H9 (cell line): ENCODE data around the gene KDM2A. TPM values are rescaled to one million over a fixed set of nuclear protein-coding genes. Genes with fewer than 3 reads are reported as not detected.

Experiments
- DNase-seq: peaks from one replicate; pipeline ENCODE4 v3.0.0-alpha.2; 2017
- H2AFZ ChIP-seq: one replicate; pipeline ENCODE4 v1.6.1; 2013; ENCODE audit warnings: mild to moderate bottlenecking, low read length, control low read depth, moderate library complexity
- H2AK5ac ChIP-seq: 2 replicates; pipeline ENCODE4 v1.6.1; 2013; ENCODE audit warnings: low read length, control low read depth, mixed read lengths; ENCODE audit not compliant: insufficient read length
- H2BK120ac ChIP-seq: one replicate; pipeline ENCODE4 v1.6.1; 2013; ENCODE audit warnings: low read depth, mild to moderate bottlenecking, low read length, control low read depth, inconsistent platforms; ENCODE audit not compliant: poor library complexity, severe bottlenecking
- H2BK12ac ChIP-seq: 2 replicates; pipeline ENCODE4 v1.6.1; 2013; ENCODE audit warnings: low read length, control low read depth, mixed read lengths, low read depth; ENCODE audit not compliant: insufficient read length
- H2BK15ac ChIP-seq: 2 replicates; pipeline ENCODE4 v1.6.1; 2013; ENCODE audit warnings: low read depth, low read length, control low read depth
- H2BK20ac ChIP-seq: one replicate; pipeline ENCODE4 v1.6.1; 2013; ENCODE audit warnings: low read depth, mild to moderate bottlenecking, low read length, control low read depth, inconsistent platforms; ENCODE audit not compliant: poor library complexity, severe bottlenecking
- H2BK5ac ChIP-seq: 2 replicates; pipeline ENCODE4 v1.6.1; 2013; ENCODE audit warnings: low read length, control low read depth, mixed read lengths; ENCODE audit not compliant: insufficient read length
- H3K14ac ChIP-seq: 2 replicates; pipeline ENCODE4 v1.6.1; 2013; ENCODE audit warnings: low read length, control low read depth; ENCODE audit not compliant: insufficient read depth
- H3K18ac ChIP-seq: 2 replicates; pipeline ENCODE4 v1.6.1; 2013; ENCODE audit warnings: low read depth, mild to moderate bottlenecking, mixed read lengths, low read length, control low read depth; ENCODE audit not compliant: insufficient read length
- H3K23ac ChIP-seq: 2 replicates; pipeline ENCODE4 v1.6.1; 2013; ENCODE audit warnings: low read length, control low read depth, mixed read lengths, low read depth; ENCODE audit not compliant: insufficient read length
- H3K23me2 ChIP-seq: 2 replicates; pipeline ENCODE4 v1.6.1; 2013; ENCODE audit warnings: low read depth, mild to moderate bottlenecking, mixed read lengths, low read length, control low read depth; ENCODE audit not compliant: insufficient read length, poor library complexity, severe bottlenecking
- H3K27ac ChIP-seq: 2 replicates; pipeline ENCODE4 v1.5.1; 2013; ENCODE audit warnings: low read length, control low read depth, mixed read lengths, low read depth; ENCODE audit not compliant: insufficient read length
- H3K27me3 ChIP-seq: 2 replicates; pipeline ENCODE4 v1.6.1; 2013; ENCODE audit warnings: low read length, control low read depth, inconsistent platforms; ENCODE audit not compliant: insufficient read depth
- H3K4ac ChIP-seq: 2 replicates; pipeline ENCODE4 v1.6.1; 2013; ENCODE audit warnings: low read depth, mild to moderate bottlenecking, control low read depth, inconsistent platforms, low read length, moderate library complexity
- H3K4me1 ChIP-seq: 2 replicates; pipeline ENCODE4 v1.6.1; 2013; ENCODE audit warnings: low read length, control low read depth, inconsistent platforms; ENCODE audit not compliant: insufficient read depth
- H3K4me2 ChIP-seq: 2 replicates; pipeline ENCODE4 v1.6.1; 2013; ENCODE audit warnings: low read length, control low read depth, mixed read lengths; ENCODE audit not compliant: insufficient read length, insufficient read depth
- H3K56ac ChIP-seq: 2 replicates; pipeline ENCODE4 v1.6.1; 2013; ENCODE audit warnings: low read depth, mild to moderate bottlenecking, mixed read lengths, low read length, control low read depth; ENCODE audit not compliant: insufficient read length
- H3K79me1 ChIP-seq: 2 replicates; pipeline ENCODE4 v1.6.1; 2013; ENCODE audit warnings: low read depth, mild to moderate bottlenecking, moderate library complexity, low read length, control low read depth, inconsistent platforms; ENCODE audit not compliant: insufficient read depth, poor library complexity, severe bottlenecking
- H3K79me2 ChIP-seq: 2 replicates; pipeline ENCODE4 v1.6.1; 2013; ENCODE audit warnings: low read length, control low read depth, inconsistent platforms; ENCODE audit not compliant: insufficient read depth
- H3K9ac ChIP-seq: 2 replicates; pipeline ENCODE4 v1.6.1; 2013; ENCODE audit warnings: low read length, control low read depth, mixed read lengths; ENCODE audit not compliant: insufficient read length; ENCODE audit errors: extremely low read depth
- H3K9me3 ChIP-seq: one replicate; pipeline ENCODE4 v1.6.1; 2013; ENCODE audit warnings: low read depth, low read length, inconsistent platforms; ENCODE audit not compliant: control insufficient read depth
- H3T11ph ChIP-seq: one replicate; pipeline ENCODE4 v1.6.1; 2013; ENCODE audit warnings: mild to moderate bottlenecking, low read length, control low read depth, inconsistent platforms
- H4K20me1 ChIP-seq: one replicate; pipeline ENCODE4 v1.6.1; 2013; ENCODE audit not compliant: control insufficient read depth, insufficient read length, insufficient read depth
- H4K5ac ChIP-seq: 2 replicates; pipeline ENCODE4 v1.6.1; 2013; ENCODE audit warnings: low read depth, mild to moderate bottlenecking, mixed read lengths, low read length, control low read depth; ENCODE audit not compliant: insufficient read length
- H4K8ac ChIP-seq: replicated peaks from 2 replicates; pipeline ENCODE4 v1.6.1; 2013; ENCODE audit warnings: low read length, control low read depth, mixed read lengths, low read depth; ENCODE audit not compliant: insufficient read length
- H4K91ac ChIP-seq: 2 replicates; pipeline ENCODE4 v1.6.1; 2013; ENCODE audit warnings: low read depth, mild to moderate bottlenecking, moderate library complexity, mixed read lengths, low read length, control low read depth; ENCODE audit not compliant: insufficient read length
- H3K27ac Mint-ChIP-seq, 3 experiments: 2 replicates in 2 of 3; 3 replicates in 1 of 3; pipeline ENCODE4 v1.8.0; 2020 to 2021; ENCODE audit warnings: mixed read lengths in 3 of 3, mild to moderate bottlenecking in 1 of 3, moderate library complexity in 1 of 3
- H3K27me3 Mint-ChIP-seq: 2 replicates; pipeline ENCODE4 v1.8.0; 2021; ENCODE audit warnings: low read depth, mild to moderate bottlenecking, moderate library complexity, mixed read lengths
- H3K36me3 Mint-ChIP-seq, 3 experiments: 2 replicates in 2 of 3; 3 replicates in 1 of 3; pipeline ENCODE4 v1.8.0; 2020 to 2021; ENCODE audit warnings: low read depth in 3 of 3, mixed read lengths in 3 of 3; ENCODE audit not compliant: insufficient read depth in 1 of 3
- H3K4me1 Mint-ChIP-seq, 2 experiments: 2 replicates each; pipeline ENCODE4 v1.8.0; 2020; ENCODE audit warnings: mixed read lengths in 2 of 2
- H3K4me3 Mint-ChIP-seq, 2 experiments: 2 replicates in 1 of 2; 3 replicates in 1 of 2; pipeline ENCODE4 v1.8.0; 2020 to 2021; ENCODE audit warnings: mild to moderate bottlenecking in 2 of 2, mixed read lengths in 2 of 2, moderate library complexity in 1 of 2
- H3K9me3 Mint-ChIP-seq, 2 experiments: 2 replicates in 1 of 2; 3 replicates in 1 of 2; pipeline ENCODE4 v1.8.0; 2020; ENCODE audit warnings: mild to moderate bottlenecking in 2 of 2, mixed read lengths in 2 of 2, moderate library complexity in 1 of 2
- CTCF ChIP-seq: fragments of 200-600 bp; sonication (generic); conservative IDR thresholded peaks from 3 replicates; pipeline ENCODE4 v1.8.0; 2021; ENCODE audit warnings: antibody characterized with exemption, mild to moderate bottlenecking
- WGBS: extraction: QIAGEN DNeasy Blood & Tissue Kit; methylation state at CpG from one replicate; pipeline ENCODE4 v1.1.7; 2013; ENCODE audit warnings: missing lambda C conversion rate, low lambda C conversion rate, mixed read lengths; ENCODE audit not compliant: insufficient read length; ENCODE audit errors: extremely low coverage; 5-methylcytosine and 5-hydroxymethylcytosine counted together
- total RNA-seq: library from RNA; stranded (reverse); gene quantifications from 2 replicates; pipeline ENCODE4 v1.2.1, GENCODE V29; 2021

The KDM2A gene
- total RNA-seq, 1 experiment from 2014 or later = 85.9 TPM

GRCh38 chr11:67079065-67079705 lies 39.9 kb upstream of the KDM2A start:
- no peak overlapping the region for H3K18ac ChIP-seq
- H4K91ac ChIP-seq = no peak overlapping the region
- no peak overlapping the region for H2AFZ ChIP-seq
- TF ChIP-seq CTCF = no peak
- H2BK5ac ChIP-seq = no peak overlapping the region
- no peak overlapping the region for H3K4me3 Mint-ChIP-seq
- no peak overlapping the region for H2BK15ac ChIP-seq
- no peaks in the 10 kb centered on the region for H4K20me1 ChIP-seq
- H2AK5ac ChIP-seq = no peak overlapping the region
- no peaks in the 10 kb centered on the region for H3K79me2 ChIP-seq
- H3K9me3 Mint-ChIP-seq = no peaks in the 10 kb centered on the region; a peak in 2 of 5 replicates
- H4K8ac ChIP-seq = no peak overlapping the region
- H3K27ac ChIP-seq = no peak overlapping the region
- no peak overlapping the region for H3K4ac ChIP-seq
- H3T11ph ChIP-seq = no peak overlapping the region
- H2BK120ac ChIP-seq = no peak overlapping the region
- H3K4me1 ChIP-seq = no peaks in the 10 kb centered on the region
- H3K4me2 ChIP-seq = no peak overlapping the region
- no peak overlapping the region for H3K56ac ChIP-seq
- no peaks in the 10 kb centered on the region; a peak in 1 of 7 replicates for H3K36me3 Mint-ChIP-seq
- no peak overlapping the region for H3K27ac Mint-ChIP-seq
- no peaks in the 10 kb centered on the region; the same call in 1 of the 2 replicates for H3K27me3 Mint-ChIP-seq
- no peak overlapping the region for H3K23ac ChIP-seq
- H3K27me3 ChIP-seq = no peaks in the 10 kb centered on the region
- no peak overlapping the region for H3K9ac ChIP-seq
- no peaks in the 10 kb centered on the region for H3K9me3 ChIP-seq
- no peak overlapping the region for H2BK12ac ChIP-seq
- no peak overlapping the region for H4K5ac ChIP-seq
- H3K79me1 ChIP-seq = no peaks in the 10 kb centered on the region
- peaks cover 14 to 29% of the 10 kb centered on the region in 2 experiments for H3K4me1 Mint-ChIP-seq
- H3K23me2 ChIP-seq = no peaks in the 10 kb centered on the region
- no peak overlapping the region for H2BK20ac ChIP-seq
- WGBS = no CpG with 5 or more reads among the region's 6 CpGs
- DNase-seq = no peak
- H3K14ac ChIP-seq = no peak overlapping the region
